HepG2 (cell line): ENCODE results near the gene TMEM14C. TPM values are rescaled to one million over a fixed set of nuclear protein-coding genes. Genes with fewer than 3 reads are reported as not detected.

ENCODE experiments used
- ATAC-seq: fragments of 200-7000 bp; cut with Tn5 transposase; 3 replicates; pipeline ENCODE4 v1.9.1; 2020; ENCODE audit warnings: mild to moderate bottlenecking, moderate library complexity
- BruUV-seq: library from RNA; stranded (reverse); fragments of 400-500 nt; replicated peaks from 2 replicates; lab custom pipeline; 2021; lab: Mats Ljungman, UMichigan
- CTCF ChIA-PET: fragments of 300-600 bp; formaldehyde crosslinking; extraction: SDS; loops from one replicate; lab custom pipeline; 2021; ENCODE audit warnings: low total read pairs, inconsistent platforms, low intra/inter-chr PET ratio; lab: Yijun Ruan, JAX
- POLR2A ChIA-PET: fragments of 350-600 bp; sonication (Branson Sonifier 250); formaldehyde crosslinking; loops from one replicate; lab custom pipeline; 2020; ENCODE audit warnings: antibody characterized with exemption, inconsistent platforms; lab: Yijun Ruan, JAX
- DNase-seq: peaks from one replicate; pipeline ENCODE4 v3.0.0-alpha.2; 2015; ENCODE audit warnings: low spot score
- FAIRE-seq: peaks from 3 replicates; lab custom pipeline; 2011; peaks lifted over from hg19 to GRCh38; lab: Jason Lieb, UNC
- H2AFZ ChIP-seq: one replicate; pipeline ENCODE4 v1.6.1; 2011; ENCODE audit warnings: low read length, inconsistent platforms
- H3K27ac ChIP-seq: fragments of 300-600 bp; 3 replicates; pipeline ENCODE4 v1.8.0; 2011; ENCODE audit warnings: mixed run types, mild to moderate bottlenecking, mixed read lengths, low read length, inconsistent platforms; ENCODE audit not compliant: insufficient read depth; ENCODE audit errors: extremely low read length
- H3K27me3 ChIP-seq, 2 experiments: fragments of 200-600 bp in 1 of 2; 2 replicates in 1 of 2; 3 replicates in 1 of 2; pipeline versions ENCODE4 v1.6.0 to v1.8.0; 2011; ENCODE audit warnings: low read length in 2 of 2, mild to moderate bottlenecking in 2 of 2, moderate library complexity in 2 of 2, inconsistent platforms in 1 of 2; ENCODE audit not compliant: insufficient read depth in 2 of 2, control insufficient read depth in 1 of 2
- H3K36me3 ChIP-seq, 2 experiments: fragments of 200-600 bp in 1 of 2; replicated peaks in 1 of 2; 2 replicates in 1 of 2; 3 replicates in 1 of 2; pipeline versions ENCODE4 v1.5.1 to v1.8.0; 2011; ENCODE audit warnings: low read length in 2 of 2, inconsistent platforms in 1 of 2; ENCODE audit not compliant: insufficient read depth in 2 of 2, control insufficient read depth in 1 of 2
- H3K4me1 ChIP-seq: 2 replicates; pipeline ENCODE4 v1.5.1; 2012; ENCODE audit warnings: low read length, inconsistent platforms; ENCODE audit not compliant: insufficient read depth
- H3K4me2 ChIP-seq: 2 replicates; pipeline ENCODE4 v1.6.0; 2011; ENCODE audit warnings: low read depth, low read length, inconsistent platforms
- H3K4me3 ChIP-seq, 3 experiments: fragments of 200-600 bp in 1 of 3; sonication (generic), shearing (Covaris generic) in 1 of 3; replicated peaks in 1 of 3; 2 replicates each; pipeline ENCODE4 v1.5.1; 2011 to 2016; ENCODE audit warnings: low read length in 3 of 3, inconsistent platforms in 2 of 3, low read depth in 2 of 3, mild to moderate bottlenecking in 2 of 3, control low read depth in 1 of 3, mixed read lengths in 1 of 3; ENCODE audit not compliant: insufficient read depth in 1 of 3
- H3K79me2 ChIP-seq: one replicate; pipeline ENCODE4 v1.6.1; 2011; ENCODE audit warnings: low read length, inconsistent platforms; ENCODE audit not compliant: insufficient read depth
- H3K9ac ChIP-seq: 2 replicates; pipeline ENCODE4 v1.6.0; 2011; ENCODE audit warnings: mild to moderate bottlenecking, low read depth, low read length, inconsistent platforms; ENCODE audit not compliant: insufficient read depth
- H3K9me3 ChIP-seq: 2 replicates; pipeline ENCODE4 v1.5.1; 2012; ENCODE audit warnings: mild to moderate bottlenecking, low read length
- H4K20me1 ChIP-seq: 2 replicates; pipeline ENCODE4 v1.6.0; 2011; ENCODE audit warnings: inconsistent platforms, mild to moderate bottlenecking, low read length, moderate library complexity; ENCODE audit not compliant: insufficient read depth
- BRD4 ChIP-seq: sonication (generic); formaldehyde crosslinking; IDR thresholded peaks from 2 replicates; pipeline ENCODE4 v1.4.0; 2020; ENCODE audit warnings: missing genetic modification reagents
- MTF1 ChIP-seq: sonication (generic); formaldehyde crosslinking; IDR thresholded peaks from 2 replicates; pipeline ENCODE4 v1.5.0; 2020; ENCODE audit warnings: missing genetic modification reagents
- RNF219 ChIP-seq: sonication (generic); formaldehyde crosslinking; IDR thresholded peaks from 2 replicates; pipeline ENCODE4 v1.5.0; 2020; ENCODE audit warnings: mild to moderate bottlenecking, missing genetic modification reagents
- ZFP37 ChIP-seq: sonication (generic); formaldehyde crosslinking; IDR thresholded peaks from 2 replicates; pipeline ENCODE4 v1.4.0; 2020; ENCODE audit warnings: missing genetic modification reagents, borderline replicate concordance
- ZNF281 ChIP-seq: sonication (generic); formaldehyde crosslinking; IDR thresholded peaks from 2 replicates; pipeline ENCODE4 v1.4.0; 2020; ENCODE audit warnings: missing genetic modification reagents, borderline replicate concordance
- ZNF615 ChIP-seq: sonication (generic); formaldehyde crosslinking; IDR thresholded peaks from 2 replicates; pipeline ENCODE4 v1.5.0; 2020; ENCODE audit warnings: mild to moderate bottlenecking, missing genetic modification reagents, borderline replicate concordance
- ZNF878 ChIP-seq: sonication (generic); formaldehyde crosslinking; IDR thresholded peaks from 2 replicates; pipeline ENCODE4 v1.8.1; 2023; ENCODE audit warnings: mild to moderate bottlenecking, missing genetic modification reagents, moderate library complexity
- ZSCAN31 ChIP-seq: sonication (generic); formaldehyde crosslinking; IDR thresholded peaks from 2 replicates; pipeline ENCODE4 v1.5.0; 2020; ENCODE audit warnings: low read depth, mild to moderate bottlenecking, missing genetic modification reagents
- WGBS: methylation state at CpG from one replicate; pipeline ENCODE4 v1.1.6; 2017; ENCODE audit warnings: low lambda C conversion rate; 5-methylcytosine and 5-hydroxymethylcytosine counted together
- in situ Hi-C: cut with HindIII; loops from 2 replicates; pipeline ENCODE4 v1.10.0; 2017; ENCODE audit warnings: low pct_unique_long_range_greater_than_20kb; ENCODE audit not compliant: extremely low pct_ligation_motif_present
- intact Hi-C: fragments of 100-400 bp; cut with micrococcal nuclease; formaldehyde crosslinking; loops from one replicate; pipeline ENCODE4 v1.10.0; 2022; ENCODE audit not compliant: unreplicated experiment
- polyA plus RNA-seq, 8 experiments: library from polyadenylated mRNA; depleted of rRNA in 3 of 8; stranded (reverse) in 7 of 8; unstranded in 1 of 8; fragments of >200 nt; fragmentation: Illumina TruSeq in 4 of 8; extraction: Trizol in 4 of 8; gene quantifications; 2 replicates each; pipeline versions ENCODE4 v1.2.1 to v1.2.3, GENCODE V29; 2011 to 2016; ENCODE audit warnings: low read depth in 4 of 8, missing spikeins in 1 of 8, mixed read lengths in 1 of 8; ENCODE audit not compliant: insufficient read depth in 1 of 8
- total RNA-seq, 5 experiments: library from RNA; depleted of rRNA; stranded (reverse); fragments of >200 nt; fragmentation: Illumina TruSeq; extraction: Trizol; gene quantifications; 2 replicates each; pipeline ENCODE4 v1.2.3, GENCODE V29; 2016; ENCODE audit warnings: low read depth in 1 of 5
- TF ChIP-seq, protein P1 (sequence below): sonication (generic); formaldehyde crosslinking; conservative IDR thresholded peaks from 2 replicates; pipeline ENCODE4 v1.5.0; 2020; ENCODE audit warnings: missing genetic modification reagents
- TF ChIP-seq, protein P2 (sequence below): sonication (generic); formaldehyde crosslinking; IDR thresholded peaks from 2 replicates; pipeline ENCODE4 v1.8.1; 2023; ENCODE audit warnings: missing genetic modification reagents, inconsistent platforms, borderline replicate concordance

Gene TMEM14C
- total and polyA plus RNA-seq, 2 of the 13 experiments (the other 11 are each of a cell fraction or from before 2014, with no cell fraction given): 184 TPM

DNA sequence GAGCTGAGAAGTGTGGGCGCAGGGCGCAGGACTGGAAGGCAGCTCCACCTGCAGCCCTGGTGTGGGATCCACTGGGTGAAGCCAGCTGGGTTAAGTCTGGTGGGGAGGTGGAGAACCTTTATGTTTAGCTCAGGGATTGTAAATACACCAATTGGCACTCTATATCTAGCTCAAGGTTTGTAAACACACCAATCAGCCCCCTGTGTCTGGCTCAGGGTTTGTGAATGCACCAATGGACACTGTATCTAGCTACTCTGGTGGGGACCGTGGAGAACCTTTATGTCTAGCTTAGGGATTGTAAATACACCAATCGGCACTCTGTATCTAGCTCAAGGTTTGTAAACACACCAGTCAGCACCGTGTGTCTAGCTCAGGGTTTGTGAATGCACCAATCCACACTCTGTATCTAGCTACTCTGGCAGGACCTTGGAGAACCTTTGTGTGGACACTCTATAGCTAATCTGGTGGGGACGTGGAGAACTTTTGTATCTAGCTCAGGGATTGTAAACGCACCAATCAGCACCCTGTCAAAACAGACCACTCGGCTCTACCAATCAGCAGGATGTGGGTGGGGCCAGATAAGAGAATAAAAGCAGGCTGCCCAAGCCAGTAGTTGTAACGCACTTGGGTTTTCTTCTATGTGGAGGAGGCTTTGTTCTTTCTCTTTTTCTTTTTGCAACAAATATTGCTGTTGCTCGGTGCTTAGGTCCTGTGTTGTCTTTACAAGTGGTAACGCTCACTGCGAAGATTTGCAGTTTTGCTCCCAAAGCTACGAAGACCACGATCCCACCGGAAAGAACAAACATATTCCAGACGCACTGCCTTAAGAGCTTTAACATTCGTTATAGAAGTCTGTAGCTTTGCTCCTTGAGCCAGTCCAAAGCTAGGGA is 1.7 kb upstream of the TMEM14C start (continued):
- TF ChIP-seq ZFP37 (CRISPR knock-in tag): 0 out of 2 replicates have a peak, but pooled peaks have one; percentile 48

- Histone ChIP-seq H3K27me3 (no peaks in the 10 kb centered on the region), H3K4me3 (peak overlapping the region; percentile 46 to 78 (median 49)), H3K36me3 (peaks cover 7 to 14% of the 10 kb centered on the region in 2 experiments), H4K20me1 (no peaks in the 10 kb centered on the region), H3K4me1 (peaks cover 34% of the 10 kb centered on the region), H3K4me2 (peak overlapping the region; percentile 84), H2AFZ (peak overlapping the region; percentile 49), H3K9me3 (peaks cover 15% of the 10 kb centered on the region), H3K27ac (peak overlapping the region; percentile 95), H3K79me2 (peaks cover 25% of the 10 kb centered on the region), H3K9ac (peak overlapping the region; percentile 90)
- 50% methylated on average over 11 of the region's 11 CpGs for WGBS
- ATAC-seq: peak; percentile 30
- intact Hi-C loops: loop anchor here (1.0 to 2.0 kb wide), 4 partner anchors 28 to 344 kb away; partner anchors contain the start of genes C6orf52 and PAK1IP1
- peak; percentile 28 for DNase-seq
- ChIA-PET CTCF (no interaction called here), POLR2A (interaction anchor here (0.7 to 6.6 kb wide), 23 partner anchors 11 to 480 kb away, joined by 3 to 332 read pairs (median 6); partner anchors contain the start of genes C6orf52, GCNT2, PAK1IP1 and SMIM13)
- TSS peak; percentile 90 for BruUV-seq
- no peak for FAIRE-seq
- in situ Hi-C loops: no loop called here
- TF ChIP-seq ZNF878 (CRISPR knock-in tag): no peak
- TF ChIP-seq ZNF281: 0 out of 2 replicates have a peak, but pooled peaks have one; percentile 5
- no peak for TF ChIP-seq RNF219 (CRISPR knock-in tag)
- 0 out of 2 replicates have a peak, but pooled peaks have one; percentile 15 for TF ChIP-seq ZNF615 (CRISPR knock-in tag)
- TF ChIP-seq, protein P1, sequence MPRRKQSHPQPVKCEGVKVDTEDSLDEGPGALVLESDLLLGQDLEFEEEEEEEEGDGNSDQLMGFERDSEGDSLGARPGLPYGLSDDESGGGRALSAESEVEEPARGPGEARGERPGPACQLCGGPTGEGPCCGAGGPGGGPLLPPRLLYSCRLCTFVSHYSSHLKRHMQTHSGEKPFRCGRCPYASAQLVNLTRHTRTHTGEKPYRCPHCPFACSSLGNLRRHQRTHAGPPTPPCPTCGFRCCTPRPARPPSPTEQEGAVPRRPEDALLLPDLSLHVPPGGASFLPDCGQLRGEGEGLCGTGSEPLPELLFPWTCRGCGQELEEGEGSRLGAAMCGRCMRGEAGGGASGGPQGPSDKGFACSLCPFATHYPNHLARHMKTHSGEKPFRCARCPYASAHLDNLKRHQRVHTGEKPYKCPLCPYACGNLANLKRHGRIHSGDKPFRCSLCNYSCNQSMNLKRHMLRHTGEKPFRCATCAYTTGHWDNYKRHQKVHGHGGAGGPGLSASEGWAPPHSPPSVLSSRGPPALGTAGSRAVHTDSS (CRISPR knock-in tag): no peak
- TF ChIP-seq, protein P2, sequence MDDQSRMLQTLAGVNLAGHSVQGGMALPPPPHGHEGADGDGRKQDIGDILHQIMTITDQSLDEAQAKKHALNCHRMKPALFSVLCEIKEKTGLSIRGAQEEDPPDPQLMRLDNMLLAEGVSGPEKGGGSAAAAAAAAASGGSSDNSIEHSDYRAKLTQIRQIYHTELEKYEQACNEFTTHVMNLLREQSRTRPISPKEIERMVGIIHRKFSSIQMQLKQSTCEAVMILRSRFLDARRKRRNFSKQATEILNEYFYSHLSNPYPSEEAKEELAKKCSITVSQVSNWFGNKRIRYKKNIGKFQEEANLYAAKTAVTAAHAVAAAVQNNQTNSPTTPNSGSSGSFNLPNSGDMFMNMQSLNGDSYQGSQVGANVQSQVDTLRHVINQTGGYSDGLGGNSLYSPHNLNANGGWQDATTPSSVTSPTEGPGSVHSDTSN (CRISPR knock-in tag): no peak
- TF ChIP-seq MTF1 (CRISPR knock-in tag): 0 out of 2 replicates have a peak, but pooled peaks have one; percentile 21
- 0 out of 2 replicates have a peak, but pooled peaks have one; percentile 12 for TF ChIP-seq ZSCAN31 (CRISPR knock-in tag)
- peak; percentile 58; the same call in 1 of the 2 replicates for TF ChIP-seq BRD4 (CRISPR knock-in tag)
Measured at GRCh38 chr6:10721850-10722569, 860 bp upstream of the TMEM14C start.
